Activated CD4-positive, alpha-beta T cell treated with anti-CD3 and anti-CD28 coated beads, Interleukin-2, amount 10 ng/mL, durations not matched to agents 7 days and 5 days (primary cell): ENCODE results near the gene RFX1. TPM values are rescaled to one million over a fixed set of nuclear protein-coding genes. Genes with fewer than 3 reads are reported as not detected.
"Not testable (repeated sequence)": the region's sequence is repeated elsewhere in the genome, so short reads cannot be mapped to it uniquely, and the experiment has no call there.

Source experiments
- CTCF ChIA-PET: fragments of 350-600 bp; sonication (Branson Sonifier 250); formaldehyde crosslinking; loops from one replicate; lab custom pipeline; 2021; ENCODE audit warnings: antibody characterized with exemption; lab: Charles Lee
- POLR2A ChIA-PET: fragments of 350-600 bp; sonication (Branson Sonifier 250); formaldehyde crosslinking; loops from one replicate; lab custom pipeline; 2021; ENCODE audit warnings: antibody characterized with exemption; lab: Charles Lee
- DNase-seq: peaks from one replicate; pipeline ENCODE4 v3.0.0-alpha.2; 2020
- H3K27ac Mint-ChIP-seq: one replicate; pipeline ENCODE4 v1.8.0; 2021; ENCODE audit warnings: mild to moderate bottlenecking, moderate library complexity, mixed read lengths
- H3K27me3 Mint-ChIP-seq: one replicate; pipeline ENCODE4 v1.8.0; 2021; ENCODE audit warnings: mixed read lengths
- H3K36me3 Mint-ChIP-seq: one replicate; pipeline ENCODE4 v1.8.0; 2021; ENCODE audit warnings: low read depth, mixed read lengths
- H3K4me1 Mint-ChIP-seq: one replicate; pipeline ENCODE4 v1.8.0; 2021; ENCODE audit warnings: mixed read lengths
- H3K4me3 Mint-ChIP-seq: one replicate; pipeline ENCODE4 v1.8.0; 2021; ENCODE audit warnings: mild to moderate bottlenecking, moderate library complexity, mixed read lengths
- H3K9me3 Mint-ChIP-seq: one replicate; pipeline ENCODE4 v1.8.0; 2021; ENCODE audit warnings: mixed read lengths
- total RNA-seq, 2 experiments: library from RNA; stranded (reverse); gene quantifications; one replicate each; pipeline ENCODE4 v1.2.3, GENCODE V29; 2021

The RFX1 gene
- total RNA-seq, 2 experiments from 2014 or later = 19.1 to 19.9 TPM

DNA sequence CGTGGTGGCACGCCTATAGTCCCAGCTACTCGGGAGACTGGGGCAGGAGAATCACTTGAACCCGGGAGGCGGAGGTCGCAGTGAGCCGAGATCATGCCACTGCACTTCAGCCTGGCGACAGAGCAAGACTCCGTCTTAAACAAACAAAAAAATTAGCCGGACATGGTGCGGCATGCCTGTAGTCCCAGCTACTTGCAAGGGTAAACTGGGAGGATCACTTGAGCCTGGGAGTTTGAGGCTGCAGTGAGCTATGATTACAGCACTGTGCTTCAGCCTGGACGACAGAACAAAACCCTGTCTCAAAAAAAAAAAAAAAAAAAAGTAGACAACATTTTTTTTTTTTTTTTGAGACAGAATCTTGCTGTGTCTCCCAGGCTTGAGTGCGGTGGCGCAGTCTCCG lies 34.3 kb downstream of the RFX1 start:
- Mint-ChIP-seq H3K36me3 (peaks cover 14% of the 10 kb centered on the region), H3K4me1 (peaks cover 10% of the 10 kb centered on the region)
- POLR2A ChIA-PET, H3K27me3 Mint-ChIP-seq, DNase-seq, H3K4me3 Mint-ChIP-seq, H3K27ac Mint-ChIP-seq, H3K9me3 Mint-ChIP-seq: not testable (repeated sequence)
- CTCF ChIA-PET = interaction anchor here (0.5 to 0.7 kb wide), 2 partner anchors 16 to 53 kb away, joined by 3 to 4 read pairs; no protein-coding TSS in a partner anchor

- no peak overlapping the region for H3K4me3 Mint-ChIP-seq
- no peaks in the 10 kb centered on the region for H3K27me3 Mint-ChIP-seq
- no peak for DNase-seq
- no peak overlapping the region for H3K27ac Mint-ChIP-seq
- CTCF ChIA-PET = interaction anchor here (1.1 to 1.4 kb wide), 2 partner anchors 9 kb away, joined by 4 to 5 read pairs; no protein-coding TSS in a partner anchor
- peaks cover 17% of the 10 kb centered on the region for H3K36me3 Mint-ChIP-seq
- H3K9me3 Mint-ChIP-seq = no peaks in the 10 kb centered on the region
- H3K4me1 Mint-ChIP-seq = peaks cover 10% of the 10 kb centered on the region
- POLR2A ChIA-PET = no interaction called here
These were observed 36.2 kb downstream of the RFX1 start for GRCh38 chr19:13969897-13970296.

DNA sequence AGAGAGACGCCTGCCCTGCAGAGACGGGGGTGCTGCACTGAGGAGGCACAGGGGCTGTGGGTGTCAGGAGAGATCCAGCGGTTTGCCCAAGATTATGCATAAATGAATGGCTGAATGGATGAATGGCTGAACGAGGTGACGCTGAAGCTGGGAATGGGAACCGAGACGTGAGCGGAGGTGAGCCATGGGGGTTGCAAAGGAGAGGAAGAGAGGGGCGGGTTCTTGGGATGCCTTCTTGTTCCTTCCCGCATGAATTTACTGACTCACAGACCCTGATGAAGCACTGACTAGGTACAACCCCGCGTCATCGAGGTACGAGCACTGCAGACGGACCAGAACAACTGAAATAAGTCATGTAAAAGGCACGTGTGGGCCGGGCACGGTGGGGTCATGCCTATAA lies 37.1 kb downstream of the RFX1 start:
- ChIA-PET POLR2A (no interaction called here), CTCF (interaction anchor here (0.5 kb wide), 1 partner anchor 81 kb away, joined by 4 read pairs; no protein-coding TSS in a partner anchor)
- no peaks in the 10 kb centered on the region for H3K9me3 Mint-ChIP-seq
- no peak for DNase-seq
- H3K4me3 Mint-ChIP-seq = no peak overlapping the region
- H3K27me3 Mint-ChIP-seq = no peaks in the 10 kb centered on the region
- H3K4me1 Mint-ChIP-seq = peaks cover 4% of the 10 kb centered on the region
- no peak overlapping the region for H3K27ac Mint-ChIP-seq
- peaks cover 14% of the 10 kb centered on the region for H3K36me3 Mint-ChIP-seq

DNA sequence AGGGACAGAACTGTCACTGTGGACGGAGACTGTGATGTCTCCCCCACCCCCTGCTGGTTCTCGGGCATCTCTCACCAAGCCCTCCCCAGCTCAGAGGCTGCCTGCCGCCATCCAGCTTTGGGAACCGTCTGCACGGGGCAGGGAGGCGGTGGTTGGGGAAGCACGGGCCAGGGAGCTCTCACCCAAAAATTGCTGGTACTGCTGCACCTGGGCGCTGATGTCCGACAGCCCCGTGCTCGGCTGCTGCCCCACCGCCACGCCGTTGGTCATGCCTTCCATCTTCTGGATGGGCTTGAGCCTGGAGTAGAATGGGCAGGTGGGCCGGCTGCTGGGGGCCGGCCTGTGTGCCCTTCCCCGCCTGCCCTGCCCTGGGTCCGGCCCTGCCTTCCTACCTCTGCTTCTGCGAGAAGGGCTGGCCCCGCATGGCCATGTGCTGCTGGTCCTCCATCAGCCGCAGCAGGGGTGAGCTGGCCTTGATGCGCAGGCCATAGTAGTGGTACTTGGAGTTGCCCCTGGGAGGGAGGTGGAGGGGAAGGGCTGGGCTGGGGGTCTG lies 37.7 kb downstream of the RFX1 start:
- Mint-ChIP-seq H3K27ac (no peak overlapping the region), H3K9me3 (no peaks in the 10 kb centered on the region), H3K36me3 (peaks cover 13% of the 10 kb centered on the region), H3K4me3 (no peak overlapping the region), H3K4me1 (peaks cover under 1% of the 10 kb centered on the region), H3K27me3 (no peaks in the 10 kb centered on the region)
- CTCF ChIA-PET = no interaction called here
- POLR2A ChIA-PET = no interaction called here
- DNase-seq = no peak

DNA sequence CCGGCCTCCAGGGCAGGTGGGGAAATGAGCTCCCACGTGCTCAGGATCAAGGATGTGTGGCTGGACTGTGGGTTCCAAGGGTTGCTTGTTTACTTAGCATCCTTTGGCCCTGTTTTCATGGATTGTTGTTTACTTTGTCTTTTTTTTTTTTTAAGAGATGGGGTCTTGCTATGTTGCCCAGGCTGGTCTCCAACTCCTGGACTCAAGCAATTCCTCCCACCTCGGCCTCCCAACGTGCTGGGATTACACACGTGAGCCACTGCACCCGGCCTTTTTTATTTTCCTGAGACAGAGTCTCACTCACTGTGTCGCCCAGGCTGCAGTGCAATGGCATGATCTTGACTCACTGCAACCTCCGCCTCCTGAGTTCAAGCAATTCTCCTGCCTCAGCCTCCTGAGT lies 38.9 kb downstream of the RFX1 start:
- H3K9me3 Mint-ChIP-seq, DNase-seq, H3K27ac Mint-ChIP-seq, H3K4me3 Mint-ChIP-seq, POLR2A ChIA-PET, H3K36me3 Mint-ChIP-seq, CTCF ChIA-PET, H3K27me3 Mint-ChIP-seq, H3K4me1 Mint-ChIP-seq: not testable (repeated sequence)

DNA sequence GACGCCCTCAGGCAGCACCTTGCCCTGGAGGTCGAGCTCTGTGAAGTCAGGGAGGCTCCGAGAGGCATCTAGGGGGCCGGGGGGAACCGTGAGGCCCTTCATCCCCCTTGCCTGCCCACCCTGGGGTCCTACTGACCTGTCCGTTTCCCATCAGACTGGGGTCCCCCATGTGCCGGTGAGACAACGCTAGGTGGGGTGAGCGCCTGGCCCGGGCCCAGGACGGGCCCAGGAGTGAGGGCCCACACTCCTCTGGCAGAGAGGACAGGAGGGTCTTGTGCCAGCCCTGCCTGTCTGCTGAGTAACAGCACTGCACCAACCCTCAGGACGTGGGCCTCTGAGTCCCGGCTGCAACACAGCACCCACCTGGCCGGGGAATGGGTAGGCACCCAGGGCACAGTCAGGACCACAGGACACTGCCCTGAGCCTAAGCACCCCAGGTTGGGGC lies 39.4 kb downstream of the RFX1 start:
- Mint-ChIP-seq H3K4me3 (no peak overlapping the region), H3K9me3 (no peaks in the 10 kb centered on the region), H3K36me3 (peaks cover 10% of the 10 kb centered on the region), H3K27me3 (no peaks in the 10 kb centered on the region), H3K27ac (no peak overlapping the region), H3K4me1 (no peaks in the 10 kb centered on the region)
- ChIA-PET POLR2A (no interaction called here), CTCF (no interaction called here)
- no peak for DNase-seq

- POLR2A ChIA-PET = no interaction called here
- no peak for DNase-seq
These were observed 40.0 kb downstream of the RFX1 start for GRCh38 chr19:13965926-13966683.

GRCh38 chr19:13965377-13965896 lies 40.7 kb downstream of the RFX1 start:
- ChIA-PET POLR2A (no interaction called here), CTCF (interaction anchor here (0.6 kb wide), 1 partner anchor 23 kb away, joined by 4 read pairs; no protein-coding TSS in a partner anchor)
- peaks cover 17% of the 10 kb centered on the region for H3K36me3 Mint-ChIP-seq

More at GRCh38 chr19:13965926-13966683, 40.0 kb downstream of the RFX1 start:
- peaks cover 15% of the 10 kb centered on the region for H3K36me3 Mint-ChIP-seq
- no peaks in the 10 kb centered on the region for H3K4me1 Mint-ChIP-seq
- H3K9me3 Mint-ChIP-seq = no peaks in the 10 kb centered on the region
- CTCF ChIA-PET = interaction anchor here (0.6 kb wide), 1 partner anchor 23 kb away, joined by 4 read pairs; no protein-coding TSS in a partner anchor
- H3K27me3 Mint-ChIP-seq = no peaks in the 10 kb centered on the region
- H3K4me3 Mint-ChIP-seq = no peak overlapping the region
- H3K27ac Mint-ChIP-seq = no peak overlapping the region

DNA sequence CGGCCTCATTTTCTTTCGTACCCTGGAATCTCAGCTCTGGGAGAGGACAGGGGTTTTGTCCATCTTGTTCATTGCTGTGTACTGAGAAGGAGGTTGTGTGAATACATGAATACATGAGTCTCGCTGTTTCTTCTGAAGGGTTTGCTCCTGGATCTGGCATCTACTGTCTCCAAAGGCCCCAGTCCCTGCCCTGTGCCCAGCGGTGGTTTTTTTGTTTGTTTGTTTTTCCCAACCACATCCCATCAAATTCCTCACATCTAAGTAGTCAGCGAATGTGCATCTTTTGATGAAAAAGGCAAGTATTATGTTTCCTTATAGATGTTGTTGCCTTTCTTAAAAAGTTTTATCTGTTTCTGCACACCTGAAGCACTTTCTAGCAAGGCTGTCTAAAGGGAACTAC lies 41.3 kb downstream of the RFX1 start:
- H3K27ac Mint-ChIP-seq = peak overlapping the region; percentile 54
- no peaks in the 10 kb centered on the region for H3K27me3 Mint-ChIP-seq
- DNase-seq = no peak
- no peaks in the 10 kb centered on the region for H3K4me1 Mint-ChIP-seq
- no peak overlapping the region for H3K4me3 Mint-ChIP-seq
- peaks cover 19% of the 10 kb centered on the region for H3K36me3 Mint-ChIP-seq
- ChIA-PET POLR2A (no interaction called here), CTCF (interaction anchor here (1.0 kb wide), 1 partner anchor 9 kb away, joined by 4 read pairs; no protein-coding TSS in a partner anchor)
- no peaks in the 10 kb centered on the region for H3K9me3 Mint-ChIP-seq

More at GRCh38 chr19:13965377-13965896, 40.7 kb downstream of the RFX1 start:
- no peaks in the 10 kb centered on the region for H3K9me3 Mint-ChIP-seq
- no peak for DNase-seq
- H3K4me1 Mint-ChIP-seq = no peaks in the 10 kb centered on the region
- no peaks in the 10 kb centered on the region for H3K27me3 Mint-ChIP-seq
- no peak overlapping the region for H3K27ac Mint-ChIP-seq
- H3K4me3 Mint-ChIP-seq = no peak overlapping the region

DNA sequence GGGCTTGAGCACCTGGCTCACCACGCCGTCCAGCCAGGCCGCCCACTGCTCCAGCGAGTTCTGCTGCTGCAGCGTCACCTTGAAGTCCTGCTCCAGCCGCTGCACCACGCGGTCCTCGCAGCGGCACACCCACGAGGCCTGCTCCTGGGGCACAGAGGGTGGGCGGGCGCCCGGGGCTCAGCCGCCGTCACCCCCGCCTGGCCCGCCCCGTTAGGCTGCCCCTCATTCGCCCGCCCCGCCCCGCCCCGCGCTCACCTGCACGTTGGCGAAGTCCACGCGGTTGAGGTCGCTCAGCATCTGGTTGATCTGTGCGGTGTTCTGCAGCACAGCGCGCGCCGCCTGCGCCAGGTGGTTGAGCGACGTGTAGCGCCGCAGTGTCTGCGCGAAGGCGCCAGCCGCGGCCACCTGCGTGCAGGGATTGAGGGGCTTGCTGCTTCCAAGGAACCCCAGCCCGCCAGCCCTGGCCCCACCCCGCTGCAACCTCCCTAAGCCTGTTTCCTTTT lies 42.5 kb downstream of the RFX1 start:
- Mint-ChIP-seq H3K27me3 (no peaks in the 10 kb centered on the region), H3K27ac (no peak overlapping the region), H3K4me1 (no peaks in the 10 kb centered on the region), H3K9me3 (no peaks in the 10 kb centered on the region), H3K36me3 (peaks cover 18% of the 10 kb centered on the region), H3K4me3 (no peak overlapping the region)
- CTCF ChIA-PET = no interaction called here
- DNase-seq = no peak
- POLR2A ChIA-PET = no interaction called here

- Mint-ChIP-seq H3K27ac (no peak overlapping the region), H3K36me3 (peaks cover 19% of the 10 kb centered on the region), H3K4me3 (no peak overlapping the region), H3K4me1 (no peaks in the 10 kb centered on the region), H3K9me3 (no peaks in the 10 kb centered on the region), H3K27me3 (no peaks in the 10 kb centered on the region)
- ChIA-PET POLR2A (no interaction called here), CTCF (interaction anchor here (0.6 to 1.7 kb wide), 3 partner anchors 11 to 490 kb away, joined by 3 to 4 read pairs (median 3); partner anchors contain the start of gene DCAF15)
- no peak for DNase-seq
These were observed 43.2 kb downstream of the RFX1 start for GRCh38 chr19:13962699-13963602.
